OCI-LY3 (cell line): ENCODE results near the gene PCED1A.

Experiments
- H2AFZ ChIP-seq: fragments of 200-600, 300-600 bp; shearing (Covaris generic); 2 replicates; pipeline ENCODE4 v1.6.0; 2014; ENCODE audit warnings: antibody characterized with exemption, low read depth, low read length
- H3K27ac ChIP-seq: fragments of 200-600, 300-600 bp; sonication (generic); 2 replicates; pipeline ENCODE4 v1.5.1; 2014; ENCODE audit warnings: mild to moderate bottlenecking, low read length, moderate library complexity, mixed read lengths
- H3K27me3 ChIP-seq: fragments of 200-600, 300-600 bp; sonication (generic); 2 replicates; pipeline ENCODE4 v1.6.1; 2014; ENCODE audit warnings: low read depth, low read length, mixed read lengths
- H3K36me3 ChIP-seq: fragments of 200-600, 300-600 bp; sonication (generic); replicated peaks from 2 replicates; pipeline ENCODE3; 2014; ENCODE audit warnings: low read depth, low read length, mixed read lengths
- H3K4me1 ChIP-seq: fragments of 300-600, 200-600 bp; sonication (generic); 2 replicates; pipeline ENCODE4 v1.6.1; 2014; ENCODE audit warnings: low read length, mixed read lengths
- H3K4me2 ChIP-seq: fragments of 200-600, 300-600 bp; sonication (generic); 2 replicates; pipeline ENCODE4 v1.6.1; 2014; ENCODE audit warnings: low read length, mixed read lengths
- H3K4me3 ChIP-seq: fragments of 300-600, 200-600 bp; sonication (generic); 2 replicates; pipeline ENCODE4 v1.5.1; 2014; ENCODE audit warnings: antibody characterized with exemption, mild to moderate bottlenecking, low read length, moderate library complexity
- H3K79me2 ChIP-seq: fragments of 300-600, 200-600 bp; shearing (Covaris generic); 2 replicates; pipeline ENCODE4 v1.6.1; 2014; ENCODE audit warnings: mild to moderate bottlenecking, low read length, mixed read lengths
- H3K9ac ChIP-seq: fragments of 300-600, 200-600 bp; shearing (Covaris generic); 2 replicates; pipeline ENCODE4 v1.6.0; 2014; ENCODE audit warnings: mild to moderate bottlenecking, low read length, moderate library complexity
- H3K9me3 ChIP-seq: fragments of 200-600, 300-600 bp; shearing (Covaris generic); 2 replicates; pipeline ENCODE4 v1.6.1; 2014; ENCODE audit warnings: low read length, mixed read lengths; ENCODE audit not compliant: insufficient read depth
- H4K20me1 ChIP-seq: fragments of 200-600, 300-600 bp; sonication (generic); 2 replicates; pipeline ENCODE4 v1.6.1; 2016; ENCODE audit warnings: low read length, mixed read lengths; ENCODE audit not compliant: insufficient read depth
- EZH2phosphoT487 ChIP-seq: fragments of 200-600 bp; shearing (Covaris generic); IDR thresholded peaks from 2 replicates; pipeline ENCODE4 v1.6.1; 2018; ENCODE audit warnings: antibody characterized with exemption, mixed run types, low read depth
- TF ChIP-seq, protein P1 (sequence below): fragments of 200-600, 300-600 bp; sonication (generic); IDR thresholded peaks from 2 replicates; pipeline ENCODE4 v1.5.1; 2014; ENCODE audit warnings: antibody characterized with exemption, low read length, low read depth

The PCED1A gene

DNA sequence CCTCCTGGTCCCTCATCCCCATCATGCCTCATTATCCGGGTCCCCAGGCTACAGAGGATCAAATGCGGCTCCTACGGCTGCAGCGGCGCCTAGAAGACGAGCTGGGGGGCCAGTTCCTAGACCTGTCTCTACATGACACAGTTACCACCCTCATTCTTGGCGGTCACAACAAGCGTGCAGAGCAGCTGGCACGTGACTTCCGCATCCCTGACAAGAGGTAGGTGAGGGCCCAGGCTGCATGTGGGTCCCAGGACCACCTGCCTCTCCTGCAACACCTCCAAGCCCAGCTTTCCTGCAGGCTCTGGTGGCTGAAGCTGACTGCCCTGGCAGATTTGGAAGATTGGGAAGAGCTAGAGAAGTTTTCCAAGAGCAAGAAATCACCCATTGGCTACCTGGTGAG is 24.6 kb upstream of the PCED1A start:
- Histone ChIP-seq H3K36me3 (peaks cover 3% of the 10 kb centered on the region), H3K79me2 (no peaks in the 10 kb centered on the region), H2AFZ (no peak overlapping the region)

DNA sequence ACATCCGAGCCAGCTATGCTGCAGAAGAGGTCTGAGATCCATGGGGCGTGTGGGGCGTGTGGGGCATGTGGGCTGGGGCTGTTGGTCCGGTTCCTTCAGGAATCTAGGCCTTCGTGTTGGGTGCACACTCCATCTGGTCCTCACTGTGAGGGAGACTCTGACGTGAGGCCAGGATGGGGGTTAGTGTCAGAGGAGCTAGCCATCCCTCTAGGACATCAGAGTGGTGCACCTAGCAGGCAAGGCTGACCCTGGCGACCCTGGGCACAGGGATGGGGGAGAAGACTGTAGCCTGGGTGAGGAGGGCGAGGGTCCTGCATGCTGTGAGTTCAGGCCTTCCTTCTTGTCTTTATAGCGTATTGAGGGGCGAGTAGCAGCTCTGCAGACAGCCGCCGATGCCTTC is 24.2 kb upstream of the PCED1A start:
- Histone ChIP-seq H2AFZ (no peak overlapping the region), H3K4me2 (no peak overlapping the region), H3K4me1 (no peaks in the 10 kb centered on the region), H3K36me3 (peaks cover 3% of the 10 kb centered on the region), H4K20me1 (no peaks in the 10 kb centered on the region), H3K4me3 (no peak overlapping the region), H3K9ac (no peak overlapping the region), H3K79me2 (no peaks in the 10 kb centered on the region), H3K27me3 (no peaks in the 10 kb centered on the region), H3K27ac (no peak overlapping the region), H3K9me3 (no peaks in the 10 kb centered on the region)
- TF ChIP-seq, protein P1, sequence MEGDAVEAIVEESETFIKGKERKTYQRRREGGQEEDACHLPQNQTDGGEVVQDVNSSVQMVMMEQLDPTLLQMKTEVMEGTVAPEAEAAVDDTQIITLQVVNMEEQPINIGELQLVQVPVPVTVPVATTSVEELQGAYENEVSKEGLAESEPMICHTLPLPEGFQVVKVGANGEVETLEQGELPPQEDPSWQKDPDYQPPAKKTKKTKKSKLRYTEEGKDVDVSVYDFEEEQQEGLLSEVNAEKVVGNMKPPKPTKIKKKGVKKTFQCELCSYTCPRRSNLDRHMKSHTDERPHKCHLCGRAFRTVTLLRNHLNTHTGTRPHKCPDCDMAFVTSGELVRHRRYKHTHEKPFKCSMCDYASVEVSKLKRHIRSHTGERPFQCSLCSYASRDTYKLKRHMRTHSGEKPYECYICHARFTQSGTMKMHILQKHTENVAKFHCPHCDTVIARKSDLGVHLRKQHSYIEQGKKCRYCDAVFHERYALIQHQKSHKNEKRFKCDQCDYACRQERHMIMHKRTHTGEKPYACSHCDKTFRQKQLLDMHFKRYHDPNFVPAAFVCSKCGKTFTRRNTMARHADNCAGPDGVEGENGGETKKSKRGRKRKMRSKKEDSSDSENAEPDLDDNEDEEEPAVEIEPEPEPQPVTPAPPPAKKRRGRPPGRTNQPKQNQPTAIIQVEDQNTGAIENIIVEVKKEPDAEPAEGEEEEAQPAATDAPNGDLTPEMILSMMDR = no peak
- no peak for TF ChIP-seq EZH2phosphoT487

More for the DNA sequence above, 24.6 kb upstream of the PCED1A start:
- Histone ChIP-seq H3K27me3 (no peaks in the 10 kb centered on the region), H3K4me1 (no peaks in the 10 kb centered on the region), H3K27ac (no peak overlapping the region), H3K4me2 (no peak overlapping the region), H3K4me3 (no peak overlapping the region), H4K20me1 (no peaks in the 10 kb centered on the region), H3K9ac (no peak overlapping the region), H3K9me3 (no peaks in the 10 kb centered on the region)
- TF ChIP-seq, protein P1 = no peak
- no peak for TF ChIP-seq EZH2phosphoT487

DNA sequence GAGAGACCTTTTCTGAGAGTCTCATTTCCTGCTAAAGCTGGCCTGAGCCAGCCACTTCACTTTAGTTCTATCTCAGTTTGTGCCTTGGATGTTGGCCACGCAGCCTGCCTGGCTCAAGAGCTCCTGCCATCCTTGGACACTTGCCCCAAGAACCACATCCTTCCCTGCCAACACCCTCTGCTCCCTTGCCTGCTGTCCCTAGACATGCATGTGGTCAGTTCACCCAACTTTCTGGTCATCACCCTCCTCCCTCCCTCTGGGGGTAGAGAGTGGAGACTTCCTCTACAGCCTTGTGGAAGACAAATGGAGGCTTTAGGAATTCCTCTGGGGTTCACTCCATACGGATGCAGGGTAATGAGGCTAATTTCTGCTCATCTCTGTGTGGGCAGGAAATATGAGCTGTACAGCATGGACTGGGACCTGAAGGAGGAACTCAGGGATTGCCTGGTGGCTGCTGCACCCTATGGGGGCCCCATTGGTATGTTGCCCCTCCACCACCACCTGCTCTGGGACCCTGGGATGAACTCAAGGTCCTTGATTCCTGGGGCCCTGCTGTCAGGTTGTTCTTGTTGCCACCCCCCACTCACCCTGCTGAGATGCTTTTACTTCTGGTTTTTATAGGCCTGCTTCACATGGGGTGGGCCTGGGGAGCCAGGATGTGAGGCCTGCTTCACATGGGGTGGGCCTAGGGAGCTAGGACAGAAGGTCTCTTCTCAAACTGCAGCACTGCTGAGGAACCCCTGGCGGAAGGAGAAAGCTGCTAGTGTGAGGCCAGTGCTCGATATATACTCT is 19.1 kb upstream of the PCED1A start:
- no peak overlapping the region for H3K4me2 ChIP-seq
- no peak for TF ChIP-seq EZH2phosphoT487
- TF ChIP-seq, protein P1 = no peak
- no peaks in the 10 kb centered on the region for H3K36me3 ChIP-seq
- no peak overlapping the region for H3K4me3 ChIP-seq
- no peaks in the 10 kb centered on the region for H3K4me1 ChIP-seq
- H4K20me1 ChIP-seq = 0 out of 2 replicates have a peak, but pooled peaks cover 2% of the 10 kb centered on the region
- no peak overlapping the region for H2AFZ ChIP-seq
- no peaks in the 10 kb centered on the region for H3K27me3 ChIP-seq
- no peaks in the 10 kb centered on the region for H3K9me3 ChIP-seq
- no peak overlapping the region for H3K27ac ChIP-seq
- H3K9ac ChIP-seq = no peak overlapping the region
- no peaks in the 10 kb centered on the region for H3K79me2 ChIP-seq

DNA sequence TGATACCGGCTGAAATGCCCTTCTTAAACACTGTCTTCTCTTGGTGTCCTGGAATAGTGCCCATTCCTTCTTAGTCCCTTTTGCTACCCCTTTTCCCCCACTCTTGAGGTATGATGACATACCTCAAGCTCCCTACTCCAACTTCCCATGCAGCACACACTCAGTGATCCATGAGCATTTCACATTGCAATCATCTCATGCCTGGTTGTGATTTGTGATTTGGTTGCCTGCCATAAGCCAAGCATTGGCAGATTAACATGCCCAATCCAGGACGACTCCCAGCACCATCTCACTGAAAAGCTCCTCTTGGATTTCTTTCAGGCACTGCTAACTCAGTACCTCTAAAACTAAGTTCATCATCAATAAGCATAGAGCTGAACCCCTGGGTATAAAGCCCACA is 18.1 kb upstream of the PCED1A start:
- Histone ChIP-seq H2AFZ (no peak overlapping the region), H3K27ac (no peak overlapping the region), H3K4me1 (no peaks in the 10 kb centered on the region), H3K9me3 (no peaks in the 10 kb centered on the region), H3K27me3 (no peaks in the 10 kb centered on the region), H3K36me3 (no peaks in the 10 kb centered on the region), H3K4me3 (no peak overlapping the region), H4K20me1 (0 out of 2 replicates have a peak, but pooled peaks cover 2% of the 10 kb centered on the region), H3K9ac (no peak overlapping the region), H3K79me2 (no peaks in the 10 kb centered on the region), H3K4me2 (no peak overlapping the region)
- TF ChIP-seq, protein P1 = no peak
- no peak for TF ChIP-seq EZH2phosphoT487
